Activated T-cell treated with anti-CD3 and anti-CD28 coated beads for 4 hours (primary cell): ENCODE data around the gene ITPR3.
"Not testable (repeated sequence)": the region's sequence is repeated elsewhere in the genome, so short reads cannot be mapped to it uniquely, and the experiment has no call there.

Experiments used
- DNase-seq: peaks from one replicate; pipeline ENCODE4 v3.0.0-alpha.2; 2020

The ITPR3 gene

GRCh38 chr6:33616113-33616512 is 5.0 kb upstream of the ITPR3 start:
- DNase-seq, result no peak

DNA sequence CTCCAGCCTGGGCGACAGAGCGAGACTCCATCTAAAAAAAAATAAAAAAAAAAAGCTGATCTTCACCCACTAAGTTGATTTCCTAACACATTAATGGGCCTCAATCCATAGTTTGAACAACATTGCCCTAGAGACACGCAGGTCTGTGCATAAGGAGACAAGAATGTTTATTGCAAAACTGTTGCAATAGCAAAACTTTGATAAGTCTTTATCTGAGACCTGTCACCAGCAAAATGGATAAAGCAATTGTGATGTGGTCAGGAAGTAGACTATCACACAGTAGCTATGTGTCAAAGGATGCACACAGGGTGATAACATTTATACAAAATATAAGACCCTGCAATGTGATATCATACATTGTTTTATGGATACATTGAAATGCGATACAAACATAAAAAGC is 4.2 kb upstream of the ITPR3 start:
- DNase-seq, result no peak

GRCh38 chr6:33619166-33619840 is 1.8 kb upstream of the ITPR3 start:
- no peak for DNase-seq

- DNase-seq, result peak; percentile 16
These were observed 815 bp upstream of the ITPR3 start for GRCh38 chr6:33620158-33620855.

DNA sequence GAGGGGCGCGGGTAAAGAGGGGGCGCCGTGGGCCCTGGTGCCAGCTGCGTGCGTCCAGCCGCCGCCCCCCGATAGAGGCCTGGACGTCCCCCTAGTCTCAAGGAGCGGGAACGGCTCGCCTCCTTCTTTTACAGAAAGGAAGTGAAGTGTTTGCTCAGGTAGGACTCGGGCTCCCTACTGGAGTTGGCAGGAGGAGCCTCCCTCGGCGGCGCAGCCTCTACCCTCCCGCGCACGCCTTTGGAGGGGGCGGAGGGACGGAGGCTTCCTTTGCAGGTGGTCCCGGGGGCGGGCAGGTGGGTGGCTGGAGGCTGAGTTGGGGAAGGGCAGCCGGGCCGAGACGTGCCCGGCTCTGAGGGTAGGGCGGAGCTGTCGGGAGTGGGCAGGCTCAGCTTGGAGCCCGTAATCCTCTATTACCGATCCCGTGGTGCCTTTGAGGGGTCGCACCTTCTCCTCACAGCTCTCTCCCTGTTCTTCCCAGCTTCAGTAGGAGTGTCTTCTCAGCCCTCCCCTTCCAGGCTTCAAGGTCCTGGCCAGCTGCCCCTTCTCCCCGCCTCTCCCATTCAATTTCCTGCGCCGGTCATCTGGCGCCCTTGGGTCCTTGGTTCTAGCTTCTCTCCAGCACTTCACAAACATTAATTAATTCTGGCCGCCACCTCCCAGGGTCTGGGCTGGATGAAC is 728 bp downstream of the ITPR3 start:
- peak; percentile 65 for DNase-seq

DNA sequence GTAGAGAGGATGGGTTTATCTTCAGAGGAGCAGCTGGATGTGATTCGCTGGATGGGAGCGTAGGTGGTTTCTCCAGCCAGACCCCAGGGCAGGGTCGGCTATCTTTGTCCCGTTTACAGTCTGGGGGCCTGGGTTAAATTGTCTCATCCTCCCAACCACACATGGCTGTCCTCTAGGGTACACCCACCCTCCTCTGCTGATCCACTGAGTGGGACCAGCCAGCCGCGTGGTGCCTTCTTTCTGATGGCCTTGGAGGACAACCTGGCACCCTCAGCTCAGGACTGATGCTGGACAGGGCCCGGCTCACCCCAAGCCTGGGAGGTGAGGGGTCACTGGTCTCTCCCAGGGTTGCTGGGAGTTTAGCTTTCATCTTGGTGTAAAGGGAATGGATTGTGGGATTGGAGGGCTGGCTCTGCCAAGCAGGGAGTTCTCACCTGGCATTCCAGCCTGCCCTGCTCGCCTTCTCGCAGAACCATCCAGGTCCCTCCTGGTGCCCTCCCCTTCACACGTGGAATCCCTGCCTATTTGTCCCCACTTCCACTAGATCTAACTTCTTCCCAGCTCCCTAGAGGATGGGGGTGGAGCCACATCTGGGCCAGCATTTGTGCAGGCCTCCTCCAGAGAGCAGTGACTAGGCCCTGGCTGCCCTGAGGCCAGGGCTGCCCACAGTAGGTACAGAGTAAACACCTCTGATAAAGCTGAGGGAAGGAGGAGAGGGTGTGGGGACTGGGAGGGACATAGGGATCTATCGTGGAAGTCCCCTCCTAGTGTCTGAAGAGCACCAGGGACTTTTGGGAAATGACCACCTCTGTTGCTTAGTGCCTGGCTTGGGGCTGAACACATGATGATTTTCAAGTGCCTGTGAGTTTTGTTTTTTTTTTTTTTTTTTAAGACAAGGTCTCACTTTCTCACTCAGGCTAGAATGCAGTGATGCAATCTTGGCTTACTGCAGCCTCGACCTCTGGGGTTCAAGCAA is 1.6 kb downstream of the ITPR3 start:
- DNase-seq, result no peak

DNA sequence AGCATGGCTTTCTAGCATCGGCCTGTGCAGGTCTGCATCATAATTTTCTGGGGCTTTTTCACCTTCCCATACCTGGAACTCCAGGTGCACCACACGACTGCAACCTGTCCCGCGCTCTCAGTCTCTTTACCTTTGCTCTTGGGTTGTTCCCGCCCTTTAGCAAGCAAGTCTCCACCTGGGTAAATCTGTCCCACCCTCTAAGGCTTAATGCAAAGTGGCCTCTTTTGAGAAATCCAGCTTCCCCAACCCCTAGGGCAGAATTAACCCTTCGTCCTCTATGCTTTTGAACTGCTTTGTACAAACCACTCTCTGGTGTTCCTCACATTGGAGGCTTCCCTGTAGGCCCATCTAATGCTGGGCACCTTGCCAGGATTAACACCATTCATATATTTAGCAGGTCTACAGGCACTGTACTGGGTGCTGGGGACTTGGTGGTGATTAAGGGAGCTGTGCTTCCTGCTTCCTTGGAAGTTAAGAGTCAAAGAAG is 2.8 kb downstream of the ITPR3 start:
- no peak for DNase-seq

GRCh38 chr6:33624856-33625255 is 3.7 kb downstream of the ITPR3 start:
- no peak for DNase-seq

GRCh38 chr6:33627876-33628275 is 6.8 kb downstream of the ITPR3 start:
- no peak for DNase-seq

DNA sequence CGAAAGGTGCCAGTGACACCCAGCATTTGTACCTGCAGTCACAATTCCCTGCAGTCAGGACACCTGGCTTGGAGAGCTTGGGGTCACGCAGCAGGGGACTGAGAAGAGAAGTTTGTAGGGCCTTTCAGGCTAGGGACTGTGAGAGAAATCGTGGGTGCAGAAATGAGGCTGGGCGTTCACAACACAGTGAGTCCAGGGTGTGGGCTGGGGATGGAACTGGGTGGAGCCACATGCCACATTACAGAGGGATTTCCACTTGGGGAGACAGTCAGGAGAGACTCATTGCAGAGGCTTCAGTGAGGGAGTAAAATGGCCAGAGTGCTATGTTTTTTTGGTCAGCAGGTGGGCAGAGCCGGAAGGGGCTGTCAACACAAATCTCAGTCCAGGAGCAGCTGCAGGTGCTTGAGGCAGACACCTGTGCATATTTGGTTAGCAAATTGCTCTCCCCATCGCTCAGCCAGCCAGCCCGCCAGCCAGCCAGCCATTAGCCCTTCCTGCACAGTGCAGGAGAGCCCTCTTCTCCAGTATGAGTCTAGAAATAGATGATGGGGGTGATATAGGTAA is 7.4 kb downstream of the ITPR3 start:
- no peak for DNase-seq

GRCh38 chr6:33630014-33630413 is 8.9 kb downstream of the ITPR3 start:
- no peak for DNase-seq

DNA sequence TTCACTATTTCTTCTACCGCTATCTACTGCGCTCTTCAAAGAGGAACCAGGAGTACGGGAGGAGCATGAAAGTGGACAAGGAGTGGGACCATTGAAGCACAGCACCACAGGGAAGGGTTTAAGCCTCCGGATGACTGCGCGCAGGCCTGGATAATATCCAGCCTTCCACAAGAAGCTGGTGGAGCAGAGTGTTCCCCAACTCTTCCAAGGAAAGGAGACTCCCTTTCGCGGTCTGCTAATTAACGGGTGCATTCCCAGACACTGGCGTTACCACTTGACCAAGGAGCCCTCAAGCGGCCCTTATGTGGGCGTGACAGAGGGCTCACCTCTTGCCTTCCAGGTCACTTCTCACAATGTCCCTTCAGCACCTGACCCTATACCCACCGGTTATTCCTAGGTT is 10.4 kb downstream of the ITPR3 start:
- not testable (repeated sequence) for DNase-seq

DNA sequence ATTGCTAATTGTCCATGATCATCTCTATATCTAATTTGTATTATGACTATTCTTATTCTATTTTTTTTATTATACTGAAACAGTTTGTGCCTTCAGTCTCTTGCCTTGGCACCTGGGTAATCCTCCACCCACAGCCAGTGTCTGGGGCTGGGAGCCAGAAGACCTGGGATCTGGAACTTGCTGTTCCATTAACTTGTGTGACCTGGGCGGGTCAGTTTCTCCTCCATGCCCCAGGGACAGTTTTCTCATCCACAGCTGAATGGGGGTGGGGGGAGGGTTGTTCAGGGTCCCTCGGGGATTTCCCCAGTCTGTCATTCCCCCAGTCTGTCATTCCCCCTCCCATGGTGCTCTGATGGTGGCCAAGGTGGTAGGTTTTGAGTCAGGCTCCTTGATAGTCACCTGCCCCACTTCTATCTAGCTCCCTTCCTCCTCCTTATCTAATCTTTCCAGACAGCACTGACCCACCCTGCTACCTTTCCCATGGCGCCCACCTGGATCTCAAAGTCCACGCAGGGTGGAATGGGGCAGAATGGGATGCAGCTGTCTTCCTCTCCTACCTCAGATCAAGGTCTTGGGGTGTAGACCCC is 10.9 kb downstream of the ITPR3 start:
- DNase-seq, result no peak

GRCh38 chr6:33632558-33633039 is 11.5 kb downstream of the ITPR3 start:
- peak; percentile 29 for DNase-seq

- DNase-seq, result no peak
These were observed 12.0 kb downstream of the ITPR3 start for GRCh38 chr6:33633084-33633461.

DNA sequence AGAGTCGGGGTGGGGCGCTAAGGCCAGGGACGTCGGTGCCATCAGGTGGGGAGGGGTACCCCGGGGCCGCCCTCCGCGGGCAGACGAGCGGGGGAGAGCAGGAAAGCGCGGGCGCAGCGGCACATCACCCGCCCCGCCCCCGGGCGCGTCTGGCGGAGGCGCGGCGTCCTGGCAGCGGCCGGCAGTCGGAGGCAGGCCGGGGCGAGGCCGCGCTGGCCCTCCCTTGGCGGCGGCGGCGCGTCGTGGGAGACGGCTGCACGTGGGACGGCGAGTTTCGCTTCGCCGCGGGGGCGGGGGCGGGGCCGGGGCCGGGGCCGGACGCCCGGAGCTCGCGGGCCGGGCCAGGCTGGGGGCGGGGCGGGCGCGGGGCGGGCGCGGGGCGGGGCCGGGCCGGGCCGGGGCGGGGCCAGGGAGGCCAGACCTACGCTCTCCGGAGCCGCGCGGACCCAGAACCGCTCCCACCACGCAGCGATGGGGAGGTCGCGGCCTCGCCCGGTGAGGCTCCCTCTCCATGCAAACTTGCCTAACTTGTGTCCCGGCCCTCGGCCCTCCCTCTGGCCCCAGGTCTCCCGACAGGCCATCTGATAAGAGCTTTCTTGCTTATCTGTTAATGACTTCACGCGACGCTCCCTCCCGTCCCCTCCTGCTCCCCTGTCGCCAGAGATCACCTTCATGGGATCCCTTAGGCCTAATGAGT is 12.5 kb downstream of the ITPR3 start:
- DNase-seq, result peak; percentile 51

- no peak for DNase-seq
These were observed 13.1 kb downstream of the ITPR3 start for GRCh38 chr6:33634161-33634727.

DNA sequence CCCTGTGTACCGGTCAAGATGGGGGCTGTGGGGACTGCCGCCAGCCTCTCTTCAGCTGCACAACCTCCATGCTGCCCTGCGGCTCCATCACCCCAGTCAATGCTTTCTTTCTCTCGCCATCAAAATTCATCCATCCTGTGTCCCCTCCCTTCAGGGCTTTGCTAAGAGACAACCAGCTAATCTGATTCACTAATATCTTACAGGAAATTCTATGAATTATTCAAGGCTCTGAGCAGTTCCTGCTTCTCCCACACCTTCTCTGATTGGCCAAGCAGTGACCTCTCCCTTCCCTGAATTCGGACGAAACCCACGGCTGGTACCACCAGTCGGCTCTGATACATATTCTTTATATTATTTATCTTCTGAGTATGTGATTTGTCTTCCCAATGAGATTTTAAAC is 13.8 kb downstream of the ITPR3 start:
- no peak for DNase-seq

DNA sequence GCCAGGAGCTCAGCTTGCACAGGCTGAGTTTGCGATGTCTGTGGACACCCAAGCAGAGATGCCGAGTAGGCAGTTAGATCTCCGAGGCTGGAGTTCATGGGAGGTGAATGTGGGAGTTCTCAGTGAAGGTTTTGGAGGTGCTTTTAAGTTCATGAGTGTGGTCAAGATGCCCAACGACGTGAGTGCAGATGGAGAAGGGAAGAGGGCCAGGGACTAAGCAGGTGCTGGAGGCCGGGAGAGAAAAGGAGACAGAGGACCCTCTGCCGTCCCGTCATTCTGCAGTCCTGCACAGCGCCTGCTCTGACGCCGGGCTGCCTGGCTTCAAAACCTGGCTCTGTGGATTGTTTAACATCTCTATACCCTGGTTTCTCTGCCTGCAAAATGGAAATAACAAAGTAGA is 15.5 kb downstream of the ITPR3 start:
- no peak for DNase-seq

- DNase-seq, result no peak
These were observed 17.4 kb downstream of the ITPR3 start for GRCh38 chr6:33638556-33638955.

DNA sequence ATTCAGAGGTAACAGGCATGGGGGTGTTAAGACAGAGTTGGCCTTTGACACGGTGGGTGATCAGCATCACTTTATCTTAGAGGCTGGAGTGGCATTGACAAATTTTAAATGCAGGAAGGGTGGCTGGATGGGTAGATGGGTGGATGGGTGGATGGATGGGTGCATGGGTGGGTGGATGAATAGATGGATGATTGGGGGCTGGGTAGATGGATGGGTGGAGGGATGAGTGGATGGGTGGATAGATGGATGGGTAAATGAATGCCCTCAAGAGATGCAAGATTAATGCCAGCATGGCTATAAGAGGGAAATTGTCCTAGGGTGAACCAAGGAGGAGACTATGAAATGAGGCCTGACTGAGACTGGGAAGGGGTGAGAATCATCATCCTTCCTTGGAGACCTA is 18.4 kb downstream of the ITPR3 start:
- DNase-seq, result no peak
